Progenitor cell of endocrine pancreas (in vitro differentiated cells): ENCODE data around the gene KRT24. TPM values are rescaled to one million over a fixed set of nuclear protein-coding genes. Genes with fewer than 3 reads are reported as not detected.

Experiments used
- DNase-seq: peaks from one replicate; pipeline ENCODE4 v3.0.0; 2021; ENCODE audit warnings: low spot score; ENCODE audit not compliant: unreplicated experiment
- H3K27ac Mint-ChIP-seq: 2 replicates; pipeline ENCODE4 v1.8.0; 2021; ENCODE audit warnings: mild to moderate bottlenecking, moderate library complexity, mixed read lengths
- H3K27me3 Mint-ChIP-seq: 2 replicates; pipeline ENCODE4 v1.8.0; 2021; ENCODE audit warnings: mixed read lengths
- H3K36me3 Mint-ChIP-seq: 2 replicates; pipeline ENCODE4 v1.8.0; 2022; ENCODE audit warnings: mixed read lengths; ENCODE audit not compliant: insufficient read depth
- H3K4me1 Mint-ChIP-seq: 2 replicates; pipeline ENCODE4 v1.8.0; 2021; ENCODE audit warnings: low read depth, mixed read lengths
- H3K4me3 Mint-ChIP-seq: 2 replicates; pipeline ENCODE4 v1.8.0; 2021; ENCODE audit warnings: low read depth, mild to moderate bottlenecking, moderate library complexity, mixed read lengths
- H3K9me3 Mint-ChIP-seq: 2 replicates; pipeline ENCODE4 v1.8.0; 2021; ENCODE audit warnings: low read depth, mixed read lengths
- CTCF ChIP-seq: fragments of 200-600 bp; sonication (generic); IDR thresholded peaks from one replicate; pipeline ENCODE4 v1.5.0; 2021; ENCODE audit warnings: antibody characterized with exemption, mild to moderate bottlenecking; ENCODE audit not compliant: unreplicated experiment
- total RNA-seq: library from RNA; stranded (reverse); gene quantifications from 2 replicates; pipeline ENCODE4 v1.2.1, GENCODE V29; 2021

KRT24 gene
- total RNA-seq, 1 donor from 2014 or later: not detected

DNA sequence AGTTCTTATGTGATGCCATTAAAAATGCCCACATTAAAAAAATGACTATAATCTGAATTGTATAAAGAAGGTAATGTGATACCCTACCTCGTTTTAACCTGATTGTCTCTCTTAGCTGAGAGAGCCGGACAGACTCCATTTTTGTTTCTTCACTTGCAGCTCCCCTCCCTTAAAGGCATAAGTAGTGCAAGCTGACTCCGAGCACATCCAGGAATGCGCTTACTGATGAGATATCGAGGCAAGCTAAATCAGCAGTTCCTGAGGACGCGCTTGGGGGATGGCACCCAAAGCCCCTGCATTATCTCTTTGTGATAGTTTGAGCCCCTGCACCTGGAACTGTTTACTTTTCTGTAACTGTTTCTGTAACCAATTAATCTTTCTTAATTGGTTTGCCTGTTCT, 6.3 kb downstream of the KRT24 start:
- Mint-ChIP-seq H3K4me3 (no peak overlapping the region), H3K36me3 (no peaks in the 10 kb centered on the region), H3K27ac (no peak overlapping the region), H3K4me1 (peaks cover 27% of the 10 kb centered on the region), H3K9me3 (no peaks in the 10 kb centered on the region), H3K27me3 (no peaks in the 10 kb centered on the region)
- no peak for TF ChIP-seq CTCF
- DNase-seq: no peak

- Mint-ChIP-seq H3K4me1 (peaks cover 27% of the 10 kb centered on the region), H3K4me3 (no peak overlapping the region), H3K27ac (no peak overlapping the region), H3K36me3 (no peaks in the 10 kb centered on the region), H3K9me3 (no peaks in the 10 kb centered on the region), H3K27me3 (no peaks in the 10 kb centered on the region)
- DNase-seq: no peak
- TF ChIP-seq CTCF: no peak
These were observed 6.9 kb downstream of the KRT24 start for GRCh38 chr17:40696651-40697072.

DNA sequence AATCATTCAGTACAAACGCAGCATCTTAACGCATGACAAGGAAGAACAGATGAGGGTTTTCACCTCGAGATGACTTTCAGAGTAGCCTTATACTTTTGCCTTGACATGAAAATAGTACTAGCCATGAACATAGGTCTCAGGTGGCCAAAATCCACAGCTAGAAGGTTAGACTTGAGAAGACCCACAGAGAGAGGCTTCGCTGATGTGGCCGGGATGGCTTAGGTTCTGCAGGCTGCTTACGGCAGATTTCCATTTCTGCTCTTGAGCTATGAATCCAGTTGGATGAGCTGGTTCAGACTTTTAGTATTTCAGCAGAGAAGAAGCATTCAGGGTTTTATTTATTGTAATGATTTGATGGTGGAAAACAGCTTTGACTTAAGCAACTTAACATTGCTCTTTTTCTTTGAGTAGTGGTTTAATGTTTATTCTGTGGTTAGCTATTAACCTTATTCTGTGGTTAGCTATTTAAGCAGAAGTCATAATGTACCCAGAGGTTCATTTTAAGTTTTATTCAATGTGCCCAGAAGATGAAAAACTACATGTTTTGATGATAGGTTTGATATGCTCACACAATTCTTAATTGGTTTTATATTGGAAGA, 7.6 kb downstream of the KRT24 start:
- no peaks in the 10 kb centered on the region for H3K9me3 Mint-ChIP-seq
- peaks cover 27% of the 10 kb centered on the region for H3K4me1 Mint-ChIP-seq
- no peaks in the 10 kb centered on the region for H3K36me3 Mint-ChIP-seq
- no peak for DNase-seq
- H3K27me3 Mint-ChIP-seq: no peaks in the 10 kb centered on the region
- TF ChIP-seq CTCF: no peak
- H3K27ac Mint-ChIP-seq: peak overlapping the region; percentile 34
- peak overlapping the region; percentile 51 for H3K4me3 Mint-ChIP-seq

- Mint-ChIP-seq H3K4me1 (peaks cover 27% of the 10 kb centered on the region), H3K36me3 (no peaks in the 10 kb centered on the region), H3K27me3 (no peaks in the 10 kb centered on the region), H3K27ac (peak overlapping the region; percentile 13), H3K9me3 (no peaks in the 10 kb centered on the region), H3K4me3 (no peak overlapping the region)
- DNase-seq: no peak
- TF ChIP-seq CTCF: no peak
These were observed 9.0 kb downstream of the KRT24 start for GRCh38 chr17:40694584-40694983.

- Mint-ChIP-seq H3K27me3 (no peaks in the 10 kb centered on the region), H3K9me3 (no peaks in the 10 kb centered on the region), H3K27ac (no peak overlapping the region), H3K4me3 (no peak overlapping the region), H3K4me1 (no peaks in the 10 kb centered on the region), H3K36me3 (no peaks in the 10 kb centered on the region)
- no peak for DNase-seq
- TF ChIP-seq CTCF: no peak
These were observed 16.4 kb downstream of the KRT24 start for GRCh38 chr17:40687106-40687505.
